CD14-positive monocyte (primary cell): ENCODE results near the gene PLCB2. TPM values are rescaled to one million over a fixed set of nuclear protein-coding genes. Genes with fewer than 3 reads are reported as not detected.

Experiments used
- DNase-seq, 3 donors: peaks; one replicate each; pipeline ENCODE4 v3.0.0-alpha.2; 2011 to 2022
- H2AFZ ChIP-seq: 2 replicates; pipeline ENCODE4 v1.6.0; 2012; ENCODE audit warnings: mild to moderate bottlenecking, low read depth, low read length, inconsistent platforms; ENCODE audit not compliant: insufficient read depth, poor library complexity, severe bottlenecking
- H3K27ac ChIP-seq, 2 donors: 1 replicate in 1 of 2; 2 replicates in 1 of 2; pipeline ENCODE4 v1.5.1; 2012 to 2013; ENCODE audit warnings: low read length in 2 of 2, control low read depth in 1 of 2, inconsistent platforms in 1 of 2, low read depth in 1 of 2, mild to moderate bottlenecking in 1 of 2
- H3K27me3 ChIP-seq, 2 donors: one replicate each; pipeline versions ENCODE4 v1.6.0 to v1.6.1; 2011 to 2013; ENCODE audit warnings: low read length in 2 of 2; ENCODE audit not compliant: control insufficient read depth in 2 of 2, insufficient read depth in 2 of 2
- H3K36me3 ChIP-seq, 2 donors: replicated peaks in 1 of 2; 1 replicate in 1 of 2; 2 replicates in 1 of 2; pipeline versions ENCODE4 v1.5.1 to v1.6.1; 2012 to 2013; ENCODE audit warnings: low read length in 2 of 2, control low read depth in 1 of 2, inconsistent platforms in 1 of 2, mild to moderate bottlenecking in 1 of 2; ENCODE audit not compliant: insufficient read depth in 2 of 2, control insufficient read depth in 1 of 2
- H3K4me1 ChIP-seq, 2 donors: 1 replicate in 1 of 2; 2 replicates in 1 of 2; pipeline versions ENCODE4 v1.5.1 to v1.6.1; 2012 to 2013; ENCODE audit warnings: low read length in 2 of 2, control low read depth in 1 of 2, inconsistent platforms in 1 of 2, mild to moderate bottlenecking in 1 of 2, moderate library complexity in 1 of 2; ENCODE audit not compliant: insufficient read depth in 2 of 2, control insufficient read depth in 1 of 2
- H3K4me2 ChIP-seq: replicated peaks from 2 replicates; pipeline ENCODE3; 2012; ENCODE audit warnings: low read length, moderate library complexity, mild to moderate bottlenecking; ENCODE audit not compliant: poor library complexity, severe bottlenecking; ENCODE audit errors: extremely low read depth
- H3K4me3 ChIP-seq, 3 experiments: fragments of 200-600 bp in 1 of 3; sonication (generic) in 1 of 3; replicated peaks in 1 of 3; 1 replicate in 2 of 3; 2 replicates in 1 of 3; pipeline ENCODE4 v1.5.1; 2011 to 2013; ENCODE audit warnings: low read length in 3 of 3, mild to moderate bottlenecking in 3 of 3, control low read depth in 2 of 3, low read depth in 2 of 3, inconsistent platforms in 1 of 3, moderate library complexity in 1 of 3
- H3K79me2 ChIP-seq: 2 replicates; pipeline ENCODE4 v1.6.0; 2012; ENCODE audit warnings: mild to moderate bottlenecking, control low read depth, inconsistent platforms, low read length, moderate library complexity; ENCODE audit not compliant: insufficient read depth
- H3K9ac ChIP-seq: 2 replicates; pipeline ENCODE4 v1.6.0; 2017; ENCODE audit warnings: low read length, mild to moderate bottlenecking; ENCODE audit not compliant: insufficient read depth, poor library complexity, severe bottlenecking
- H3K9me3 ChIP-seq, 2 donors: replicated peaks in 1 of 2; 1 replicate in 1 of 2; 2 replicates in 1 of 2; pipeline versions ENCODE4 v1.5.1 to v1.6.1; 2012 to 2013; ENCODE audit warnings: low read length in 2 of 2, control low read depth in 1 of 2; ENCODE audit not compliant: control insufficient read depth in 1 of 2, insufficient read depth in 1 of 2
- H4K20me1 ChIP-seq: 2 replicates; pipeline ENCODE4 v1.6.0; 2012; ENCODE audit warnings: mild to moderate bottlenecking, low read length, control low read depth, moderate library complexity; ENCODE audit not compliant: insufficient read depth
- H3K27ac Mint-ChIP-seq, 7 donors: one replicate each; pipeline ENCODE4 v1.8.0; 2020; ENCODE audit warnings: mild to moderate bottlenecking in 7 of 7, mixed read lengths in 7 of 7, moderate library complexity in 6 of 7, inconsistent platforms in 2 of 7
- H3K27me3 Mint-ChIP-seq, 3 donors: one replicate each; pipeline ENCODE4 v1.8.0; 2021 to 2022; ENCODE audit warnings: low read depth in 3 of 3, mild to moderate bottlenecking in 3 of 3, mixed read lengths in 3 of 3, moderate library complexity in 3 of 3, inconsistent platforms in 1 of 3
- H3K36me3 Mint-ChIP-seq, 2 donors: one replicate each; pipeline ENCODE4 v1.8.0; 2020; ENCODE audit warnings: mixed read lengths in 2 of 2, inconsistent platforms in 1 of 2, mild to moderate bottlenecking in 1 of 2
- H3K4me1 Mint-ChIP-seq: one replicate; pipeline ENCODE4 v1.8.0; 2020; ENCODE audit warnings: mild to moderate bottlenecking, mixed read lengths
- H3K4me3 Mint-ChIP-seq, 2 donors: one replicate each; pipeline ENCODE4 v1.8.0; 2020; ENCODE audit warnings: mild to moderate bottlenecking in 2 of 2, mixed read lengths in 2 of 2, moderate library complexity in 1 of 2
- H3K9me3 Mint-ChIP-seq, 7 donors: one replicate each; pipeline ENCODE4 v1.8.0; 2020 to 2022; ENCODE audit warnings: mixed read lengths in 7 of 7, mild to moderate bottlenecking in 6 of 7, moderate library complexity in 6 of 7, inconsistent platforms in 2 of 7
- CTCF ChIP-seq: fragments of 200-600 bp; IDR thresholded peaks from one replicate; pipeline ENCODE4 v1.8.0; 2022; ENCODE audit warnings: antibody characterized with exemption, mild to moderate bottlenecking
- WGBS: methylation state at CpG from one replicate; pipeline ENCODE4 v1.1.5; 2013; ENCODE audit warnings: missing lambda C conversion rate; ENCODE audit not compliant: insufficient coverage; 5-methylcytosine and 5-hydroxymethylcytosine counted together
- intact Hi-C, 2 donors: fragments of 100-400 bp; cut with micrococcal nuclease; formaldehyde crosslinking; loops; one replicate each; pipeline versions ENCODE4 v1.15.0 to v1.15.1; 2023
- polyA plus RNA-seq, 3 donors: library from polyadenylated mRNA; depleted of rRNA in 1 of 3; unstranded in 2 of 3; stranded (reverse) in 1 of 3; fragments of 300-500 nt in 2 of 3; fragments of >200 nt in 1 of 3; fragmentation: Illumina TruSeq in 2 of 3; gene quantifications; 1 replicate in 2 of 3; 2 replicates in 1 of 3; pipeline ENCODE4 v1.2.3, GENCODE V29; 2012 to 2021

The PLCB2 gene
- polyA plus RNA-seq, 3 donors, result 56.5 to 1,191 (median 74.5) TPM

- H3K9me3 ChIP-seq, result no peaks in the 10 kb centered on the region
- H3K4me2 ChIP-seq, result peak overlapping the region; percentile 27
- H3K27ac ChIP-seq, result no peak overlapping the region
- no peaks in the 10 kb centered on the region for H3K27me3 ChIP-seq
- H3K36me3 Mint-ChIP-seq, result peaks cover 4 to 9% of the 10 kb centered on the region in 2 donors
- peaks cover 0 to 3% of the 10 kb centered on the region in 2 donors for H3K36me3 ChIP-seq
- peaks cover 92 to 99% of the 10 kb centered on the region in 2 donors for H3K4me1 ChIP-seq
- H3K9me3 Mint-ChIP-seq, result peaks cover 0 to 2% (median 0%) of the 10 kb centered on the region in 7 donors
- H2AFZ ChIP-seq, result peak overlapping the region; percentile 55
- TF ChIP-seq CTCF, result peak; percentile 32
- peaks cover 2% of the 10 kb centered on the region for H3K79me2 ChIP-seq
- DNase-seq, result peak; percentile 43 to 69 (median 64)
- 0% methylated on average over 5 of the region's 5 CpGs for WGBS
- peaks cover 0 to 3% (median 2%) of the 10 kb centered on the region in 3 donors for H3K27me3 Mint-ChIP-seq
- H3K4me3 ChIP-seq, result no peak overlapping the region
- intact Hi-C loops, result loop anchor here (5.0 kb wide), 2 partner anchors 54 to 59 kb away; partner anchors contain the start of gene ANKRD63 (in 1 of the 2)
- no peaks in the 10 kb centered on the region for H4K20me1 ChIP-seq
- H3K4me3 Mint-ChIP-seq, result peak overlapping the region in 1 of 2 donors; percentile 59
- no peak overlapping the region for H3K9ac ChIP-seq
- peak overlapping the region in 1 of 7 donors; percentile 90 for H3K27ac Mint-ChIP-seq
- H3K4me1 Mint-ChIP-seq, result peaks cover 85% of the 10 kb centered on the region
Observed at GRCh38 chr15:40336744-40337122, 29.0 kb upstream of the PLCB2 start.

- Histone ChIP-seq H3K4me3 (no peak overlapping the region), H3K27me3 (no peaks in the 10 kb centered on the region), H3K27ac (no peak overlapping the region), H3K79me2 (peaks cover 6% of the 10 kb centered on the region), H3K9me3 (no peaks in the 10 kb centered on the region), H2AFZ (peak overlapping the region; percentile 55), H3K9ac (no peak overlapping the region), H4K20me1 (no peaks in the 10 kb centered on the region), H3K4me1 (peaks cover 95 to 100% of the 10 kb centered on the region in 2 donors), H3K4me2 (peak overlapping the region; percentile 27), H3K36me3 (peaks cover 0 to 7% of the 10 kb centered on the region in 2 donors)
- Mint-ChIP-seq H3K4me1 (peaks cover 87% of the 10 kb centered on the region), H3K9me3 (peaks cover 0 to 2% (median 0%) of the 10 kb centered on the region in 7 donors), H3K27me3 (peaks cover 0 to 3% (median 2%) of the 10 kb centered on the region in 3 donors), H3K36me3 (peaks cover 8 to 15% of the 10 kb centered on the region in 2 donors), H3K4me3 (peak overlapping the region; percentile 31 to 46), H3K27ac (peak overlapping the region in 4 of 7 donors; percentile 63 to 97 (median 75))
- intact Hi-C loops, result loop anchor here (5.0 kb wide), 2 partner anchors 54 to 59 kb away; partner anchors contain the start of gene ANKRD63 (in 1 of the 2)
- DNase-seq, result peak in 1 of 3 donors; percentile 4
- WGBS, result 59% methylated on average over 5 of the region's 13 CpGs
- TF ChIP-seq CTCF, result no peak
Observed at GRCh38 chr15:40335938-40336743, 28.4 kb upstream of the PLCB2 start.
